Sciatic nerve (tissue), 2 donors: Measurements from ENCODE around the gene FOXE1. TPM values are rescaled to one million over a fixed set of nuclear protein-coding genes. Genes with fewer than 3 reads are reported as not detected.

ENCODE experiments used
- ATAC-seq: fragments of 200-7000 bp; cut with Tn5 transposase; one replicate; pipeline ENCODE4 v1.9.1; 2020; ENCODE audit warnings: mild to moderate bottlenecking, moderate library complexity
- DNase-seq: peaks from one replicate; pipeline ENCODE4 v3.0.0-alpha.2; 2020; ENCODE audit warnings: low spot score
- intact Hi-C: fragments of 100-400 bp; cut with DNase I; formaldehyde crosslinking; loops from one replicate; pipeline ENCODE4 v1.14.2; 2022
- total RNA-seq: library from RNA; stranded (reverse); fragmentation: NEBNext Ultra II Directional; extraction: Animal tissue kit (Norgen Biotek cat#: 25700); gene quantifications from one replicate; pipeline ENCODE4 v1.2.1, GENCODE V29; 2021
- donor health status: DM: no; HTN: no; CAD: no.
- donor health status: DM: no; HTN: no; CAD: no.

FOXE1 gene
- total RNA-seq, 1 donor from 2014 or later: not detected

GRCh38 chr9:97900738-97901565 lies 47.9 kb downstream of the FOXE1 start:
- DNase-seq: no peak
- no peak for ATAC-seq
- intact Hi-C loops: no loop called here

- intact Hi-C loops: no loop called here
- ATAC-seq (no peak), DNase-seq (no peak)
Measured at GRCh38 chr9:97903177-97903576, 50.2 kb downstream of the FOXE1 start.

GRCh38 chr9:97904725-97905124 lies 51.7 kb downstream of the FOXE1 start:
- intact Hi-C loops: no loop called here
- no peak for ATAC-seq
- no peak for DNase-seq

DNA sequence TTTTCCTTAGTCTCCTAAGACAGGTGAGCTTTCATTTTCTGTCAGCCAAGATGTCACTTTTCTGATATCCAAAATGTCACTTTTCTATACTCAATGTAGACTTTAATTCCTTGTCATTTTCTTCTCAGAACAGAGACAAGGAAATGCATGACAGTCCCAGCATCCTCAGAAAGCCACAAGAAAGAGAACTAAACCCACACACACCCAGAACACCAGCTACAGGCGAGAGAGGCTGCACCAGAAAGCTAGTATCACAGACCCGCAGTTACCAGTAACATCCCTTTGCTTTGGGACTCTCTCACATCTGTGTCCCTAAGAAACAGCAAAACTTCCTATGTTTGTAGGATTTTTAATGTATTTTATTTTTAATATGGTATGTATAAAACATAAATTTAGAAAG lies 52.2 kb downstream of the FOXE1 start:
- ATAC-seq (no peak), DNase-seq (no peak)
- intact Hi-C loops: no loop called here

Other genes starting within 250 kb of the FOXE1 start
- 29.4 TPM for gene TSTD2, start 219.9 kb upstream of the FOXE1 start, total RNA-seq
- gene NCBP1, start 219.4 kb upstream of the FOXE1 start, total RNA-seq: 24.7 TPM
- 21.0 TPM for gene XPA, start 155.9 kb upstream of the FOXE1 start, total RNA-seq
- gene TRMO, start 69.3 kb downstream of the FOXE1 start, total RNA-seq: 15.6 TPM
- gene HEMGN, start 84.9 kb downstream of the FOXE1 start, total RNA-seq: 6.4 TPM
- gene ANP32B, start 130.1 kb downstream of the FOXE1 start, total RNA-seq: 145 TPM
- gene NANS, start 203.5 kb downstream of the FOXE1 start, total RNA-seq: 28.2 TPM